Epithelial cell of prostate (primary cell): ENCODE measurements around the gene CDKN1C.

Experiments used
- DNase-seq: peaks from one replicate; pipeline ENCODE4 v3.0.0-alpha.2; 2011; ENCODE audit warnings: low read depth, low spot score
- H3K27ac ChIP-seq: fragments of 450-650 bp; 2 replicates; pipeline ENCODE4 v1.5.1; 2017; ENCODE audit warnings: mild to moderate bottlenecking

The CDKN1C gene

DNA sequence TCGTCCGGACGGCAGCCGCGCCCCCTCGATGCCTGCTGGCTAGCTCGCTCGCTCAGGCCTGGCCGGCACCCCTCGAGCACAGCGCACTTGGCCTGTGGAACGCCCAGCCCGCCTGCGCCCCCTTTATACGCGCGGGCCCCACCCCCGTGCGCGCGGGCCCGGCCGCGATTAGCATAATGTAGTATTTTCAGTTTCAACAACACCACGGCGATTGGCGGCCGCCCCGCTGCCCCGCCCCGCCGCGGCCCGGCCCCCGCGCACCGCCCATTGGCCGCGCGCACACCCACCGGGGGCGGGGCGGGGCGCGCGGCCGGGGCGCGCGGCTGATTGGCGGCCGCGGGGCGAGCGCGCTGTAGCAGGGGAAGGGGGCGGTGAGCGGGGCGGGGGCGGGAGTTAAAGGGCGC is at the start of gene CDKN1C:
CDKN1C (minus strand) TSS at position 98 of the 404 bp plus-strand sequence. CDS start 319 bp downstream, outside the sequence.
- no peak for DNase-seq
- H3K27ac ChIP-seq = no peak within 1 kb of the TSS

GRCh38 chr11:2934611-2935239 is 49.1 kb upstream of the CDKN1C start:
- DNase-seq = no peak
- H3K27ac ChIP-seq = peak overlapping the region; percentile 98

DNA sequence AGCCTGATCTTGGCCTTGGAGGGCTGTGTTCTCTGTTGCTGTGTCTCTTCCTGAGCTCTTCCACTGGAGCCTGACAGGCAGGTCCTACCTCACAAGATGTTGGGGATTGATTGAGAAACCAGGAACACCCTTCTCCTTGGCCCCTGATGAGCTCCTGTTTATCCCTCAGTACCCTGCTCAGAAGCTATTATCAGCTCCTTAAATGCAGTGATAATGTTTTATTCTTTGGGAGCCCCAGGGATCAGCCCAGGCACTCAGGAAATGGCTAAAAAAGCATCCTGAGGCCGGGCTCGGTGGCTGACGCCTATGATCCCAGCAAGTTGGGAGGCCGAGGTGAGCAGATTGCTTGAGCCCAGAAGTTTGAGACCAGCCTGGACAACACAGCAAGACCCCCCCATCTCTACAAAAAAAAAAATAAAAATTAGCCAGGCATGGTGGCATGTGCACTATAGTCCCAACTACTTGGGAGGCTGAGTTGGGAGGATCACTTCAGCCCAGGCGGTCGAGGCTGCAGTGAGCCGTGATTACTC is 48.5 kb upstream of the CDKN1C start:
- no peak for DNase-seq
- H3K27ac ChIP-seq = peak overlapping the region; percentile 98

GRCh38 chr11:2933375-2934020 is 47.9 kb upstream of the CDKN1C start:
- DNase-seq = peak; percentile 98
- H3K27ac ChIP-seq = peak overlapping the region; percentile 98

DNA sequence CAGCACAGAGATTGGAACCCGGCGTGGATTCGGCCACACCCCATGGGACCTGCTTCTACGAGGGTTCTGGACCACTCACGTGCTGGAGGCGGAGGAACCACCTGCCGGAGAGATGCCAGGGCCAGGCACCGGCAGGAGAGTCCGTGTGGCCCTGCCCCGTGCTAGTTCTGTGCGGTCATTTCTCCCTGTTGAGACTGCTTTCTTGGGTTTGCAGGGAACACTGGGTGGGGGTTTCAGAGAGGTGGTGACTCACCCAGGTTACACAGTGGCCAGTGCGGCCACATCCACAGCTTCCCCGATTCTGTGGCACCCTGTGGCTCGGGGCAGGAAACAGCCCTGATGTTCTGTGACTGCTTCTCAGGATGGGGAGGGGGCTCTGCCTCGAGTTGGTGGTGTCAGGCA is 47.3 kb upstream of the CDKN1C start:
- no peak for DNase-seq
- peak overlapping the region; percentile 98 for H3K27ac ChIP-seq

DNA sequence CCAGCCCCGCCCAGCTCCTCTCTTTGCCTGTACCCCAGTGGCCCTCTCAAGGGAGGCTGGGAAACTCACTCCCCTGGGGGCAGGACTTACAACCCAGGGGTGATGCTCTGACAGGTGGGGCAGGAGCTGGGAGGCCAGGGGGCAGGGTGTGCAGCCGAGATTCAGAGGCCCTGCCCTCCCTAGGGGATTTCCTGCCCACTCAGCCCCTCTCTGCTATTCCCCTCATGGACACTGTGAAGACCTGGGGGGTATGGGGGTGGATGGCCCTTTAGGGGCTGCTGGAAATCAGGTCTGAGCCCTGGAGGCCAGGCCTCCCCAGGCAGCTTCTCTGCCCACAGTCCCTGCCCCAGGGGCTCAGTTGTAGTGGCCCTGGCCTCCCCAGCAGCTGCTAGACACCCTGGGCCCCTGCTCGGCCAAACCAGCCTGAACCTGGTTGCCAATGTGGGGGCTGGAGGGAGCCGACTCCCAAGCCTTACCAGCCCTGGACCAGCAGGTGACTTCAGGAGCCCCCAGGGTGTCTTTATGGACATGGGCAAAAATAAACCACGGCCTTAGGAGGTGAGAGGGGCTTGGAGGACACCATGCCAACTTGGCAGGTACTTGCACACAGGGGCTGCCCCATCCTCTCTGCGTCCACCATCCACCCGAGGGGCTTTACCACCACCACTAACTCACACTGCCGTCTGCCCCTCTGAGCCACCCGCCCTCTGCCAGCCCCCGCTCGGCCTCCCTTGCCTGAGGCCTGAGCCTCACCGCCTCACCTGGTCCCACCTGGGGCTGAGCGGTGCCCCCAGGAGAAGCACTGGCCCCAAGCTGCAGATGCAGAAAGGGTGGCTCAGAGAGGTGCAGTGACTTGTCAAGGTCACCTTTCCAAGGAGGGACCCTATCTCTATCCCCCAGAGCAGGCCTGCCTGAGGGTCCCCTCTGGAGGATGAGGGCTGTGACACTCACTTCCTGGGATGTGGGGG is 46.5 kb upstream of the CDKN1C start:
- no peak for DNase-seq
- peak overlapping the region; percentile 98 for H3K27ac ChIP-seq

DNA sequence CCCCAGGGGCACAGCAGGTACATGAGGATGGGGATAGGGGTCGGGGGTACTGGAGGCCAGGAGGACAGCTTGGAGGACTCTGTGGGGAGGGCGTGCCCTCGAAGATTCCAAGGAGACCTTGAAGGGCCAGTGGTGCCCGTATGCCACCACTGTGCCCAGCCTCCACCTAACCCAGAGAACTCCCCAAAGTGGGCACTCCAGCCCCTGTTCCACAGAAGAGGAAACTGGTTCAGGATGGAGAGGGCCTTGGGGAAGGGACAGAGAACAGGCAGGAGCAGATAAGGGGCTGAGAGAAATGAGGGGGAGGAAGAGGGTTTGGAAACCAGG is 45.8 kb upstream of the CDKN1C start:
- DNase-seq = no peak
- H3K27ac ChIP-seq = peak overlapping the region; percentile 98

DNA sequence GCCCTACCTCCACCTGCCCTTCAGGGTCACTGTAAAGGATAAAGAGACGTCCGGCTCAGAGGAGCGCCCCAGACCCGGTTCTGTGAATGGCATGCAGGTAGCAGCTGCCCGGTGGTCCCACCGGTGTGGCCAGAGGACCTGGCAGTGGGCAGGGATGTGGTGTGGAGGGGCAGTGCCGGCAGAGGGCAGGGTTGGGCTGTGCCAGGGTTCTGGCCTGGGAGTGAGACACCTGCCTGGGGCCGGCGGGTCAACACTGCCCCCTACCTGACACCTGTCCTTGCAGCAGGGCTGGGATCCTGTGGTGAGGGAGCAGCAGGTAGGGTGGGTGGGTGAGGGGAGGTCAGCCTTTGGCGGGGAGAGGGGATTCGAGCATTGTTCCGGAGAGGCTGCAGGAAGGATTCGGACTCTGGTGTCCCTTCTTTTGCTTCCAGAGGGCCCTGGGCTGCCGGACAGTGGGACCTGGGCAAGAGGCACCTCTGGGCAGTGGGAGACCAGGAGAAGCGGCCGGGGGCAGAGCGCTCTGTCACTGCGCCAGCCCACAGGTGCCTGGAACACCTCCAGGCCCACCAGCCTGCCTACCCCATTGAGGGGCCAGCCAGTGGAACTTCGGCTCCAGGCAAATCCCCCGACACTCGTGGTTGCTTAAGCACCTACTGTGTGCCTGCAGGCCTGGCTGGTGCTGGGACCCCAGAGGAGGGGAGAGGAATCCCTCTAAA is 45.3 kb upstream of the CDKN1C start:
- no peak for DNase-seq
- peak overlapping the region; percentile 99 for H3K27ac ChIP-seq

GRCh38 chr11:2929950-2930703 is 44.6 kb upstream of the CDKN1C start:
- peak overlapping the region; percentile 99 for H3K27ac ChIP-seq
- no peak for DNase-seq

- no peak for DNase-seq
- H3K27ac ChIP-seq = peak overlapping the region; percentile 99
These were observed 44.0 kb upstream of the CDKN1C start for GRCh38 chr11:2929531-2929949.

GRCh38 chr11:2928605-2929530 is 43.3 kb upstream of the CDKN1C start, which contains the start of gene PHLDA2:
PHLDA2 (minus strand) TSS chr11:2929420; CDS start chr11:2929364, 56 bp downstream.
- peak within 1 kb of the TSS; percentile 99 for H3K27ac ChIP-seq
- no peak for DNase-seq

DNA sequence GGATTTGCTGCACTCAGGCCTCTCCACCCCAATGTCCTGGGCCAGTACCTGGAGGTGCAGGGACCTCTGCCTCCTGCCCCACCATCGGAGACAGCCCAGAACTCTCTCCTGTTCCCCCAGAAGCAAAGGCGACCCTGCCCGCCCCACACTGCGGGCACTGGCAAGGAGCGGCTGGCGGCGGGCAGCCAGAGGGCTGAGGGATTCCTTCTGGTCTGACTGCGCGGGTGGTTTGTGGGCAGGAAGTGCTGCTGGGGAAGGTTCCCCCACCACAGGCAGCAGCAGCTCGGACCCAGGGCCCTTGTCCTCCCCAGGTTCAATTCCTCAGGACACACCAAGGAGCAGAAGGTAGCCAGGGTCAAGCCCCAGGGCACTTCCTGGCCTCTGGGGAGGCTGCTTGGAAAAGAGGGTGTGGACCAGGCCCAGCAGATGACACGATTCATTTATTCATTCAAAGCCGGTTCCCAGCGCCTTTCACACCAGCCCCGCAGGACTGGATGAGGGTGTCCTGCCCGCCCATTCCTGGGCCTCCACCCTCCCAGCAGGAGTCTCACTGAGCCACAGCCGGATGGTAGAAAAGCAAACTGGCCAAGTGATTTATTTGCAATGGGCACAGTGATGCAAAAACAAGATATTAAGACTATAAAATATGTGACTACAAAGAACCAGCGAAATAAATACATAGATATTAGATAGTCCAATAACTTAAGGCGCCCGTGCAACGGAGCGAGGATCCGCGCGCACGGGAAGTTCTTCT is 42.5 kb upstream of the CDKN1C start:
- DNase-seq = no peak
- H3K27ac ChIP-seq = peak overlapping the region; percentile 99

GRCh38 chr11:2927121-2927800 is 41.7 kb upstream of the CDKN1C start:
- DNase-seq = no peak
- peak overlapping the region; percentile 99 for H3K27ac ChIP-seq

- H3K27ac ChIP-seq = no peak overlapping the region
- DNase-seq = no peak
These were observed 41.1 kb upstream of the CDKN1C start for GRCh38 chr11:2926611-2927051.

GRCh38 chr11:2924821-2925675 is 39.5 kb upstream of the CDKN1C start:
- H3K27ac ChIP-seq = no peak overlapping the region
- no peak for DNase-seq

DNA sequence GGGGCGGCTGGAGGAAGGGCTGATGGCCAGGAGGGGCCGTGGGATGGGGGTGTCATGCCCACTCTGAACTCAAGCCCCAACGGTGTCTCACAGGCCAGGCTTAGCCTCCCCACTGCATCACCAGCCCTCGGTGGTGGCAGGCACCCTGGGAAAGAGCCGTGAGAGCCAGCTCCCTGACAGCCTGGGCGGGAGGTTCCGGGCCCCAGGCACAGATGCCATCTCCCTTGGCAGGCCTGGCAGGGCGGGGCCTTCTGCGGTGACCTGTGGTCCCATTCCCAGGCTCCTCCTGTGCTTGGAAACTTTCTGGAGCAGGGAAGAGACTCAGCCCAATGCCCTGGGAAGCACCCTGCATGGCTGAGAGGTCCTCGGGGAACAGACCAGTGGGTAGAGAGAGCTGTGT is 38.8 kb upstream of the CDKN1C start:
- DNase-seq = no peak
- H3K27ac ChIP-seq = no peak overlapping the region
